ENCODE data around the gene TUBGCP2. TPM values are rescaled to one million over a fixed set of nuclear protein-coding genes. Genes with fewer than 3 reads are reported as not detected.

The TUBGCP2 gene
- total and polyA plus RNA-seq, 9 of the 15 experiments (the other 6 are each of a cell fraction or from before 2014, with no cell fraction given): 4.3 to 56.6 (median 28.4) TPM

GRCh38 chr10:133249975-133250754 lies 58.5 kb downstream of the TUBGCP2 start:
- Histone ChIP-seq H3K27ac (ENCODE audit: extremely low read depth, low read depth, low read length) (no peak overlapping the region), H2AFZ (ENCODE audit: low read depth, low read length) (peak overlapping the region; percentile 81), H3K79me2 (ENCODE audit: control insufficient read depth, insufficient read depth, low read length) (no peaks in the 10 kb centered on the region), H3K9me3 (replicated peaks; ENCODE audit: control insufficient read depth, insufficient read depth, low read depth, low read length) (no peaks in the 10 kb centered on the region), H3K9me1 (ENCODE audit: control insufficient read depth, insufficient read depth, low read length) (no peaks in the 10 kb centered on the region), H3K4me3 (no peak overlapping the region), H3K9ac (ENCODE audit: insufficient read depth in 1 of 2, low read depth in 2 of 2, low read length in 2 of 2) (peak overlapping the region in 1 of 2 experiments; percentile 61; a peak in 1 of 4 replicates), H3K4me1 (replicated peaks in 1 of 2; ENCODE audit: control insufficient read depth in 2 of 2, insufficient read depth in 2 of 2, low read length in 2 of 2) (peaks cover 28 to 78% of the 10 kb centered on the region in 2 experiments), H3K36me3 (ENCODE audit: control insufficient read depth, insufficient read depth, low read length) (no peaks in the 10 kb centered on the region), H4K20me1 (replicated peaks; ENCODE audit: control insufficient read depth, insufficient read depth, low read length) (no peaks in the 10 kb centered on the region), H3K27me3 (ENCODE audit: control insufficient read depth in 2 of 2, insufficient read depth in 2 of 2, low read length in 2 of 2) (no peaks in the 10 kb centered on the region; a peak in 1 of 5 replicates), H3K4me2 (ENCODE audit: insufficient read depth, low read length) (no peak overlapping the region)
- in situ Hi-C loops (cut with MboI) (loop anchor here (5.0 kb wide), 2 partner anchors 57 to 103 kb away; partner anchors contain the start of genes TUBGCP2 and ZNF511), intact Hi-C loops (cut with micrococcal nuclease) (loop anchor here (5.0 kb wide), 1 partner anchor 108 kb away; no protein-coding TSS in a partner anchor)
- ChIA-PET CTCF (ENCODE audit: low intra/inter-chr PET ratio) (no interaction called here), POLR2A (interaction anchor here (0.6 kb wide), 1 partner anchor 22 kb away, joined by 3 read pairs; no protein-coding TSS in a partner anchor)
- no peak for DNase-seq (ENCODE audit: extremely low read depth in 1 of 4, low spot score in 3 of 4)
- 10% methylated on average over 2 of the region's 11 CpGs for WGBS (ENCODE audit: insufficient coverage, low coverage, missing lambda C conversion rate)
- FAIRE-seq: peak; percentile 72
- no peak for ATAC-seq
- BruUV-seq (replicated peaks): no TSS peak
- no peak for TF ChIP-seq SRF (CRISPR knock-in tag; IDR thresholded peaks at IDR 0.05)
- 0 out of 2 replicates have a peak, but pooled peaks have one; percentile 15 for TF ChIP-seq NFIC (IDR thresholded peaks at IDR 0.05)
- TF ChIP-seq BCOR (IDR thresholded peaks at IDR 0.05): peak; percentile 69; the same call in 1 of the 2 replicates
- TF ChIP-seq LARP7 (IDR thresholded peaks at IDR 0.05): 0 out of 2 replicates have a peak, but pooled peaks have one; percentile 33
- TF ChIP-seq ESRRA (IDR thresholded peaks at IDR 0.05; ENCODE audit: borderline replicate concordance, low read depth): 0 out of 2 replicates have a peak, but pooled peaks have one; percentile 17
- TF ChIP-seq NKRF (IDR thresholded peaks at IDR 0.05; ENCODE audit: borderline replicate concordance): 0 out of 2 replicates have a peak, but pooled peaks have one; percentile 35
- TF ChIP-seq CC2D1A (IDR thresholded peaks at IDR 0.05): 0 out of 2 replicates have a peak, but pooled peaks have one; percentile 25
- peak; percentile 39 for TF ChIP-seq PHF20 (IDR thresholded peaks at IDR 0.05; ENCODE audit: partially characterized antibody)
- no peak for TF ChIP-seq PHF21A (IDR thresholded peaks at IDR 0.05; ENCODE audit: borderline replicate concordance, low read depth)
- TF ChIP-seq MTA2 (IDR thresholded peaks at IDR 0.05; ENCODE audit: low read depth): peak; percentile 10; the same call in 1 of the 2 replicates
- TF ChIP-seq CCNT2 (IDR thresholded peaks at IDR 0.05; ENCODE audit: borderline replicate concordance, extremely low read depth, insufficient read length, low read depth, low read length): no peak
- TF ChIP-seq PREB (CRISPR knock-in tag; IDR thresholded peaks at IDR 0.05): no peak
- TF ChIP-seq POLR2B (IDR thresholded peaks at IDR 0.05; ENCODE audit: low read depth, partially characterized antibody): no peak
- TF ChIP-seq HDAC3 (IDR thresholded peaks at IDR 0.05; ENCODE audit: borderline replicate concordance, partially characterized antibody): no peak
- TF ChIP-seq RBM39 (optimal IDR thresholded peaks at IDR 0.05; ENCODE audit: low read depth, low read length): no peak
- TF ChIP-seq WHSC1 (IDR thresholded peaks at IDR 0.05; ENCODE audit: low read length): no peak
- no peak for TF ChIP-seq ZFP30 (CRISPR knock-in tag; IDR thresholded peaks at IDR 0.05; ENCODE audit: borderline replicate concordance)
- no peak for TF ChIP-seq MAFK (IDR thresholded peaks at IDR 0.05; ENCODE audit: low read length)
- TF ChIP-seq NFE2L1 (tag; IDR thresholded peaks at IDR 0.05; ENCODE audit: borderline replicate concordance, low read depth): no peak
